HEK293 (cell line): ENCODE data around the gene CHSY1.

Experiments
- CTCF ChIA-PET: fragments of 350-600 bp; formaldehyde crosslinking; extraction: SDS; loops from one replicate; lab custom pipeline; 2021; ENCODE audit warnings: antibody characterized with exemption; lab: Yijun Ruan, JAX
- POLR2A ChIA-PET: fragments of 300-600 bp; formaldehyde crosslinking; extraction: SDS; loops from one replicate; lab custom pipeline; 2020; ENCODE audit warnings: antibody characterized with exemption, inconsistent platforms; lab: Yijun Ruan, JAX
- H3K27ac ChIP-seq: fragments of 200-500 bp; sonication (Bioruptor generic); 2 replicates; pipeline ENCODE4 v1.5.1; 2014; ENCODE audit warnings: low read depth, low read length, control low read depth, inconsistent platforms; ENCODE audit errors: extremely low read depth
- H3K36me3 ChIP-seq, 2 experiments: fragments of 200-500 bp in 1 of 2; sonication (Bioruptor generic) in 1 of 2; 1 replicate in 1 of 2; 2 replicates in 1 of 2; pipeline ENCODE4 v1.5.1; 2014 to 2017; ENCODE audit warnings: inconsistent platforms in 2 of 2, low read length in 2 of 2; ENCODE audit not compliant: control insufficient read depth in 2 of 2, insufficient read depth in 1 of 2
- H3K4me1 ChIP-seq: fragments of 200-500 bp; sonication (Bioruptor generic); 2 replicates; pipeline ENCODE4 v1.5.1; 2014; ENCODE audit warnings: mild to moderate bottlenecking, low read length, inconsistent platforms; ENCODE audit not compliant: control insufficient read depth, insufficient read depth
- H3K4me3 ChIP-seq: 2 replicates; pipeline ENCODE4 v1.5.1; 2011; ENCODE audit warnings: low read depth, mild to moderate bottlenecking, control low read depth, low read length, moderate library complexity
- H3K9me3 ChIP-seq: fragments of 200-500 bp; sonication (Bioruptor generic); 2 replicates; pipeline ENCODE4 v1.5.1; 2014; ENCODE audit warnings: low read depth, low read length, inconsistent platforms; ENCODE audit not compliant: control insufficient read depth, insufficient read depth
- KLF16 ChIP-seq: fragments of 450-650 bp; formaldehyde crosslinking; IDR thresholded peaks from 2 replicates; pipeline ENCODE4 v1.5.1; 2017; ENCODE audit warnings: missing biosample characterization, missing genetic modification characterization
- KLF8 ChIP-seq: fragments of 450-650 bp; formaldehyde crosslinking; IDR thresholded peaks from 2 replicates; pipeline ENCODE4 v1.5.1; 2016; ENCODE audit warnings: missing biosample characterization, missing genetic modification characterization
- RBAK ChIP-seq: fragments of 450-650 bp; formaldehyde crosslinking; IDR thresholded peaks from 2 replicates; pipeline ENCODE4 v1.5.1; 2016; ENCODE audit warnings: missing biosample characterization, missing genetic modification characterization
- SP7 ChIP-seq: fragments of 450-650 bp; formaldehyde crosslinking; IDR thresholded peaks from 2 replicates; pipeline ENCODE4 v1.5.1; 2016; ENCODE audit warnings: missing biosample characterization, missing genetic modification characterization
- TRIM28 ChIP-seq: IDR thresholded peaks from 2 replicates; pipeline ENCODE4 v1.6.1; 2011; ENCODE audit warnings: low read length, control low read depth, borderline replicate concordance
- YY2 ChIP-seq: fragments of 450-650 bp; formaldehyde crosslinking; IDR thresholded peaks from 2 replicates; pipeline ENCODE4 v1.5.1; 2016; ENCODE audit warnings: missing biosample characterization, missing genetic modification characterization
- ZBTB48 ChIP-seq: fragments of 450-650 bp; formaldehyde crosslinking; IDR thresholded peaks from 2 replicates; pipeline ENCODE4 v1.5.1; 2016; ENCODE audit warnings: missing biosample characterization, missing genetic modification characterization
- ZFHX2 ChIP-seq: fragments of 450-650 bp; formaldehyde crosslinking; conservative IDR thresholded peaks from 2 replicates; pipeline ENCODE4 v1.5.1; 2016; ENCODE audit warnings: missing biosample characterization, missing genetic modification characterization
- ZFP41 ChIP-seq: fragments of 450-650 bp; formaldehyde crosslinking; IDR thresholded peaks from 2 replicates; pipeline ENCODE4 v1.5.1; 2016; ENCODE audit warnings: missing biosample characterization, missing genetic modification characterization, borderline replicate concordance
- ZNF223 ChIP-seq: fragments of 450-650 bp; formaldehyde crosslinking; IDR thresholded peaks from 2 replicates; pipeline ENCODE4 v1.5.1; 2016; ENCODE audit warnings: missing biosample characterization, missing genetic modification characterization
- ZNF416 ChIP-seq: fragments of 450-650 bp; formaldehyde crosslinking; IDR thresholded peaks from 2 replicates; pipeline ENCODE4 v1.5.1; 2016; ENCODE audit warnings: missing biosample characterization, missing genetic modification characterization
- ZNF423 ChIP-seq: fragments of 450-650 bp; formaldehyde crosslinking; IDR thresholded peaks from 2 replicates; pipeline ENCODE4 v1.5.1; 2016; ENCODE audit warnings: missing biosample characterization, missing genetic modification characterization
- ZNF555 ChIP-seq: fragments of 450-650 bp; formaldehyde crosslinking; conservative IDR thresholded peaks from 2 replicates; pipeline ENCODE4 v1.5.1; 2017; ENCODE audit warnings: missing biosample characterization, mild to moderate bottlenecking, missing genetic modification characterization, inconsistent platforms
- ZNF600 ChIP-seq: fragments of 450-650 bp; formaldehyde crosslinking; IDR thresholded peaks from 2 replicates; pipeline ENCODE4 v1.5.1; 2016; ENCODE audit warnings: missing biosample characterization, missing genetic modification characterization
- ZNF624 ChIP-seq: fragments of 450-650 bp; formaldehyde crosslinking; IDR thresholded peaks from 2 replicates; pipeline ENCODE4 v1.5.1; 2017; ENCODE audit warnings: missing biosample characterization, missing genetic modification characterization
- ZNF677 ChIP-seq: fragments of 450-650 bp; IDR thresholded peaks from 2 replicates; pipeline ENCODE4 v1.5.0; 2018; ENCODE audit warnings: missing biosample characterization, mild to moderate bottlenecking, missing genetic modification characterization, moderate library complexity
- ZNF777 ChIP-seq: fragments of 450-650 bp; formaldehyde crosslinking; IDR thresholded peaks from 2 replicates; pipeline ENCODE4 v1.5.1; 2017; ENCODE audit warnings: missing biosample characterization, missing genetic modification characterization, borderline replicate concordance
- TF ChIP-seq, protein P1 (sequence below): fragments of 450-650 bp; IDR thresholded peaks from 2 replicates; pipeline ENCODE4 v1.5.1; 2018; ENCODE audit warnings: missing biosample characterization, missing genetic modification characterization
- TF ChIP-seq, protein P2 (sequence below): fragments of 450-650 bp; formaldehyde crosslinking; IDR thresholded peaks from 2 replicates; pipeline ENCODE4; 2016; ENCODE audit warnings: missing biosample characterization, missing genetic modification characterization
- TF ChIP-seq, protein P3 (sequence below): fragments of 450-650 bp; IDR thresholded peaks from 2 replicates; pipeline ENCODE4 v1.5.1; 2018; ENCODE audit warnings: missing biosample characterization, mild to moderate bottlenecking, missing genetic modification characterization

The CHSY1 gene

DNA sequence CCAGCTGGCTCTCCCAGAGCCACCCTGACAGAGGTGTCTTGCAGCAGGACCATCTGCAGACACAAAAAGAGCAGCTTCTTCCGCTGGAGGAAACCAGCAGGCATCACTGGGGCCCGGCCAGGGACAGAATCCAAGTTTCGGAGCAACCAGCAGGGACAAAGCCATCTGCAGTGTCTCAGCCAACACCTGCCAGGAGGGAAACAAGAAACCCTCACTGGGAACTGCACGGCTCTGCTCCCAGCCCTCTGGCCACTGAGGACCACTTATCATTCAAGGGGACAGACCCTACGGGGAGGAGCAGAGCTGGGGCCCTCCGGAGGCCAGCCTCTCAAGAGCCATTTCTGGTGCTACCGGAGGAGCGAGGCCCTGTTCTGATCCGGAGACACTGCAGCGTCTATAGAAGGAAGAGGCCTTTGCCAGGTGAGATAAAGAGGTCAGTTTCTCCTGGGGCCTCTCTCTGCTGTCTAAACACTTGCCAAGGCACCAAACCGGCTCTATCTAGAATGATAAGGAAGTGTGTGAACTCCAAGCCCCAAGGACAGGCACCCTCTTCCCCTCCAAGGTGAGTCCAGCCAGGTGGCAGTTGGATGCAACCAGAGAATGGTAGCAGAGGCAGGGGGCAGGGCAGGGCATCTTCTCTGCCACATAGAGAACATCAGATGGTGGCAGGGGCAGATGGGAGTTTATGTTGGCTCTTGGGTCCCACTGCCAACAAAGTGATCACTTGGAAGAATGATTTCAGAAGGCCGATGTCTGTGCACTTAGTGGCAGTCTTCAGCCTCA is 89.0 kb downstream of the CHSY1 start (continued):
- TF ChIP-seq ZNF223: no peak
- TF ChIP-seq ZNF416 (tag by site-specific recombination): no peak
- no peak for TF ChIP-seq ZFP41 (tag by site-specific recombination)
- no peak for TF ChIP-seq ZNF423 (tag by site-specific recombination)

DNA sequence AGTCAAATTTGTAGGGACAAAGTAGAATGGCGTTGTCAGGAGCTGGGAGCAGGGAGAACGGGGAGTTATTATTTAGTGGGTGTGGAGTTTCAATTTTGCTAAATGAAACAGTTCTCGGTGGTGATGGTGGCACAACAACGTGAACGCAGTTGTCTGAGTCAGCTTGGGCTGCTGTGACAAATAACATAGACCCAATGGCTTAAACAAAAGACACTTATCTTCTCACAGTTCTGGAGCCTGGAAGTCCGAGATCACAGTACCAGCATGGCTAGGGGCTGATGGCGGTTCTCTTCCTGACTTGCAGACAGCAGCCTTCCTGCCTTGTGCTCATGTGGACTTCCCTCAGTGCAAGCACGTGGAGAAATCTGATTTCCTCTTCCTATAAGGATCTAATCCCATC is 90.2 kb downstream of the CHSY1 start:
- TF ChIP-seq ZNF624 (tag by site-specific recombination) (no peak), YY2 (tag by site-specific recombination) (no peak), SP7 (tag by site-specific recombination) (no peak), TRIM28 (no peak), ZNF555 (tag by site-specific recombination) (no peak), KLF8 (tag by site-specific recombination) (no peak), ZNF677 (tag by site-specific recombination) (no peak), ZFHX2 (tag by site-specific recombination) (no peak)
- TF ChIP-seq, protein P1, sequence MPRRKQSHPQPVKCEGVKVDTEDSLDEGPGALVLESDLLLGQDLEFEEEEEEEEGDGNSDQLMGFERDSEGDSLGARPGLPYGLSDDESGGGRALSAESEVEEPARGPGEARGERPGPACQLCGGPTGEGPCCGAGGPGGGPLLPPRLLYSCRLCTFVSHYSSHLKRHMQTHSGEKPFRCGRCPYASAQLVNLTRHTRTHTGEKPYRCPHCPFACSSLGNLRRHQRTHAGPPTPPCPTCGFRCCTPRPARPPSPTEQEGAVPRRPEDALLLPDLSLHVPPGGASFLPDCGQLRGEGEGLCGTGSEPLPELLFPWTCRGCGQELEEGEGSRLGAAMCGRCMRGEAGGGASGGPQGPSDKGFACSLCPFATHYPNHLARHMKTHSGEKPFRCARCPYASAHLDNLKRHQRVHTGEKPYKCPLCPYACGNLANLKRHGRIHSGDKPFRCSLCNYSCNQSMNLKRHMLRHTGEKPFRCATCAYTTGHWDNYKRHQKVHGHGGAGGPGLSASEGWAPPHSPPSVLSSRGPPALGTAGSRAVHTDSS (tag by site-specific recombination): no peak
- TF ChIP-seq, protein P2, sequence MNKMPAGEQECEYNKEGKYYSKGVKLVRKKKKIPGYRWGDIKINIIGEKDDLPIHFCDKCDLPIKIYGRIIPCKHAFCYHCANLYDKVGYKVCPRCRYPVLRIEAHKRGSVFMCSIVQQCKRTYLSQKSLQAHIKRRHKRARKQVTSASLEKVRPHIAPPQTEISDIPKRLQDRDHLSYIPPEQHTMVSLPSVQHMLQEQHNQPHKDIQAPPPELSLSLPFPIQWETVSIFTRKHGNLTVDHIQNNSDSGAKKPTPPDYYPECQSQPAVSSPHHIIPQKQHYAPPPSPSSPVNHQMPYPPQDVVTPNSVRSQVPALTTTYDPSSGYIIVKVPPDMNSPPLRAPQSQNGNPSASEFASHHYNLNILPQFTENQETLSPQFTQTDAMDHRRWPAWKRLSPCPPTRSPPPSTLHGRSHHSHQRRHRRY (tag by site-specific recombination): no peak
- ChIA-PET POLR2A (no interaction called here), CTCF (no interaction called here)
- Histone ChIP-seq H3K27ac (no peak overlapping the region), H3K4me3 (no peak overlapping the region), H3K9me3 (no peaks in the 10 kb centered on the region; the same call in 1 of the 2 replicates), H3K36me3 (no peaks in the 10 kb centered on the region), H3K4me1 (no peaks in the 10 kb centered on the region)

DNA sequence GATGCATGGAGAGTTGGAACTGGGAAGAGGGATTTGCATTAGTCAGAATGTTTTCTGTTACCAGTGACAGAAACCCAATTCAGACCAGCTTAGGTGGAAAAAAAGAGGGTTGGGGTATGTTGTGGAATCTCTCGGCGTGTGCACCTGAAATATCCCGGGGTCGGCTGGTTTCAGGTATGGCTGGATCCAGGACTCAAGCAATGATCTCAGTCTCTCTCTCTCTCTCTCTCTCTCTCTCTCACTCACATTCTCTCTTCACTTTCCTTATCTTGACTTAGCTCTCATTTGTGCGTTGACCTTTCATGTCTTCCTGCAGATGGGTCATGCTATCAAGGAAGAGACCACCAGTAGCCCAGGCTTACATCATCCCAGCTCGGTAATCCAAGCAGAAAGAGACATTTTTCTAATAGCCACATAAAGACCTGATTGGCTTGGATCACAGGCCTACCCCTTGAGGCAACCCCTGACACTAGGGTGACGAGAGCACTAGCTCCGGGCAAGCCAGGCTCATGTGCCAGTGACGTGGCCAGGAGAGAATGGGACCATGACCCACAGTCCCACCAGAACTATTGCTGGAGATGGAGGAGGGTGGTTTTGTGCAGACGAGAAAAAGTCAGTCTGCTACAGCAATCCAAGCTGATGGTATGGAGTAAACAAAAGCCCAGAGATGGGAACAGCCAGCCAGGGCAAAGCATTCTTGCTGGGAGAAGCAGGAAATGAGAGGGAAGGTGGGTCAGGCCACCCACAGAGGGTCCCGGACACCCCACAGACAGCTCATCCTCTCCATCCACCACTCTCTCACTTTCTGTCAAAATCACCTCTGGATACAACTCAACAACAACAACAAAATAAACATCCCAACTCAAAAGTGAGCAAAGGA is 91.7 kb downstream of the CHSY1 start:
- CTCF ChIA-PET: interaction anchor here (0.7 to 1.1 kb wide), 2 partner anchors 148 to 191 kb away, joined by 3 to 4 read pairs; no protein-coding TSS in a partner anchor
- H3K27ac ChIP-seq: no peak overlapping the region
- H3K36me3 ChIP-seq: no peaks in the 10 kb centered on the region
- no peak overlapping the region for H3K4me3 ChIP-seq
- no peaks in the 10 kb centered on the region for H3K4me1 ChIP-seq
- POLR2A ChIA-PET: interaction anchor here (0.6 kb wide), 1 partner anchor 144 kb away, joined by 3 read pairs; no protein-coding TSS in a partner anchor
- no peaks in the 10 kb centered on the region for H3K9me3 ChIP-seq
- TF ChIP-seq ZBTB48 (tag by site-specific recombination) (no peak), ZNF600 (no peak), ZNF777 (tag by site-specific recombination) (no peak), ZNF677 (tag by site-specific recombination) (no peak), KLF16 (tag by site-specific recombination) (no peak), RBAK (no peak)
- TF ChIP-seq, protein P3, sequence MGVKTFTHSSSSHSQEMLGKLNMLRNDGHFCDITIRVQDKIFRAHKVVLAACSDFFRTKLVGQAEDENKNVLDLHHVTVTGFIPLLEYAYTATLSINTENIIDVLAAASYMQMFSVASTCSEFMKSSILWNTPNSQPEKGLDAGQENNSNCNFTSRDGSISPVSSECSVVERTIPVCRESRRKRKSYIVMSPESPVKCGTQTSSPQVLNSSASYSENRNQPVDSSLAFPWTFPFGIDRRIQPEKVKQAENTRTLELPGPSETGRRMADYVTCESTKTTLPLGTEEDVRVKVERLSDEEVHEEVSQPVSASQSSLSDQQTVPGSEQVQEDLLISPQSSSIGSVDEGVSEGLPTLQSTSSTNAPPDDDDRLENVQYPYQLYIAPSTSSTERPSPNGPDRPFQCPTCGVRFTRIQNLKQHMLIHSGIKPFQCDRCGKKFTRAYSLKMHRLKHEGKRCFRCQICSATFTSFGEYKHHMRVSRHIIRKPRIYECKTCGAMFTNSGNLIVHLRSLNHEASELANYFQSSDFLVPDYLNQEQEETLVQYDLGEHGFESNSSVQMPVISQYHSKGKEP: no peak
